ENCODE data around the gene SZT2.
A peak's percentile ranks its signal among the peaks of the same experiment; 100 is the strongest.
"Not testable (repeated sequence)": the region's sequence is repeated elsewhere in the genome, so short reads cannot be mapped to it uniquely, and the experiment has no call there.

SZT2 gene

DNA sequence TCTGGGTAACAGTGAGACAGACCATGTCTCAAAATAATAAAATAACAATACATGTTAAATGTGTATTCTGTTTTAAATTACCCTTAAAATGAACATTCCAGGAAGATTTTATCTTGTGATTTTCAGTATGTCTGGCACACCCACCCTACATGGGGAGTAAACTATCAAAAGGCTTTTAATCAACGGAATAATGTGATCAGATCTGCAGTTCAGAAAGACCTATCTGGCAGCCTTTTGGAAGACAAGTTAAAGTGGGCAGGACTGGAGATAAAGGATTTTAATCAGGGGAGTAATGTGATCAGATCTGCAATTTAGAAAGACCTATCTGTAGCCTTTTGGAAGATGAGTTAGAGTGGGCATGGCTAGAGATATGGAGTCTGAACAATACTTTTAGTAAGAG lies 10.2 kb upstream of the SZT2 start:
- intact Hi-C loops (cut with DNase I): no loop called here
- no peak for DNase-seq

DNA sequence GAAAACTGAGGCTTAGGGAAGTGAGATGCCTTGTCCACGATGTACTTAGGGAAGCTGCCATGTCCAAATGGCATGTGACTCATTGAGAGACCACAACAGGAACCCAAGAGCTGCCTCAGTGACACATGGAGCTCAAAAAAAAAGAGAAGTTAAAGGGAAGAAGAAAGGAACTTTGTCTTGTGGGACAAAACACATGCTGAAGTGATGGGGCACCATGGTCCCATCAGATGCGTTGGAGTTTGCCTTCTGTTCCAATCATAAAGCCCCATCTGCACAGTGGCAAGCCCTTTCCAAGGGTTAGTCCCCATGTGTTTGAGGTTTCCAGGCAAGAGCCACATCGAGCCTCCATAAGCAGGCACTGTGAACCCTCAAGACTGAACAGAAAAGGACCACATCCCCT lies 8.1 kb upstream of the SZT2 start:
- intact Hi-C loops (cut with DNase I): loop anchor here (10.0 kb wide), 1 partner anchor 63 kb away; no protein-coding TSS in a partner anchor
- peak in 25 of 42 donors; percentile 16 to 75 (median 37) for DNase-seq

- intact Hi-C loops (cut with DNase I): loop anchor here (10.0 kb wide), 1 partner anchor 63 kb away; no protein-coding TSS in a partner anchor
- DNase-seq: peak; percentile 41 to 88 (median 74)
Measured at GRCh38 chr1:43382027-43382779, 7.5 kb upstream of the SZT2 start.

DNA sequence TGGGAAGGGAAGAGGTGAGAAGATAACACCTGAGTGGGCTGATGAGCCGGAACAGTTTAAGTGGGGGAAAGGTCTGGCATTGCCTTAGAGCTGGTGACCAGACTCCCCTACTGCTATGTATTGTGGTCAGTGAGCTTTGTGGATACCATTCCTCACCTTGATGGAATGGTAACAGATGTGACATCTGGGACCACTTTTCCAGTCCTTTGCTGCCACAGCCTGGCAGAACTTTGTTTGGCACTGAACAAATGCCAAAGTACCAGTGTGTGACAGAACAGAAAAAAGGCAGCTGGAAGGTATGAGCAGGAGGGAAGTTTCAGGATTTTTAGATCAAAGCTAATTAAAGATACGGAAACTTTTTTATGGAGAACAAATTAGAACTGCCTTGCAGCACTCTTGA lies 6.2 kb upstream of the SZT2 start:
- intact Hi-C loops (cut with DNase I): loop anchor here (10.0 kb wide), 1 partner anchor 61 kb away; no protein-coding TSS in a partner anchor
- peak in 38 of 42 donors; percentile 26 to 83 (median 60) for DNase-seq

DNA sequence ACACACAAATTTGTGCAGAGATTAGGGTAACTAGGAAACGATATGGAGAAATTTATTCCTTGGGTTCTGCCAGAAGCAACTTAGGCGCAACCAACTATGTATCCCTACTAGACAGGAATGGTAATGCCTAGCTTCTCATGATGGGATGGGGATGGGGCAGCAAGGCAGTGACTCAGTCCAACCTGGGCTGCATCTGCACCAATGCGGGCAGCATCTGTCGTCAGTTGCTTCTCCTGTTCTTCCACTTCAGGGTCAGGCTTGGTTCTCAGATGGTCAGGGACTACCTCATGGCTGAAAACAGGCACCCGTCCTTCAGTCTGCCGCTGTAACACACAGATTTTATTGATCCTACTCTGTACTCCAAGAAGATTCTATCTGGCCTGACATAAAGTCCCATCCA lies 3.0 kb upstream of the SZT2 start:
- intact Hi-C loops (cut with DNase I): loop anchor here (5.0 to 10.0 kb wide), 2 partner anchors 58 to 149 kb away; no protein-coding TSS in a partner anchor
- DNase-seq: no peak

GRCh38 chr1:43387976-43388599 lies 1.6 kb upstream of the SZT2 start:
- intact Hi-C loops (cut with DNase I): loop anchor here (5.0 to 10.0 kb wide), 2 partner anchors 57 to 151 kb away; no protein-coding TSS in a partner anchor

GRCh38 chr1:43388613-43389012 lies 1.1 kb upstream of the SZT2 start:
- intact Hi-C loops (cut with DNase I): loop anchor here (5.0 to 10.0 kb wide), 2 partner anchors 56 to 151 kb away; no protein-coding TSS in a partner anchor
- DNase-seq: peak in 11 of 42 donors; percentile 12 to 61 (median 23)

More at GRCh38 chr1:43387976-43388599, 1.6 kb upstream of the SZT2 start:
- DNase-seq: no peak

DNA sequence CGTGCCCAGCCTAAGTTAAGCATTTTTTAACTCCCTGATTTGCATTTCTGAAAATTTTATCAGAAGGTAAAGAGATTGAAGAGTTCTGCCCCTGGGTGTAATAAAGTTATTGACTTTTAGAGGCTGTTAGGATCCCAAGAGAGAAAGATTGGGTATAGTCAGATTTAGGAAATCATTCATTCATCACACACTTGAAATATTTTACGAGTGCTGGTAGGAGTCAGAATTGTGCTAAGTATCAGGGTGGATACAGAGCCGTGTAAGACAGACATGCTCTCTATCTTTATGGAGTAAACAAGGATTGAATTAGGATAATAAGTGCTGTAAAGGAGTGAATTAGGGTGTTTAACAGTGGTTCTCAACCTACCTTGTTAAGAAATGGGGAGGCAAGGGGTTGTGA lies 3.0 kb downstream of the SZT2 start:
- intact Hi-C loops (cut with DNase I): no loop called here
- DNase-seq: no peak

GRCh38 chr1:43395523-43395922 lies 5.8 kb downstream of the SZT2 start:
- intact Hi-C loops (cut with DNase I): no loop called here

GRCh38 chr1:43396059-43396458 lies 6.4 kb downstream of the SZT2 start:
- no peak for DNase-seq
- intact Hi-C loops (cut with DNase I): no loop called here

More at GRCh38 chr1:43395523-43395922, 5.8 kb downstream of the SZT2 start:
- no peak for DNase-seq

- intact Hi-C loops (cut with DNase I): no loop called here
- no peak for DNase-seq
Measured at GRCh38 chr1:43398227-43398626, 8.5 kb downstream of the SZT2 start.

DNA sequence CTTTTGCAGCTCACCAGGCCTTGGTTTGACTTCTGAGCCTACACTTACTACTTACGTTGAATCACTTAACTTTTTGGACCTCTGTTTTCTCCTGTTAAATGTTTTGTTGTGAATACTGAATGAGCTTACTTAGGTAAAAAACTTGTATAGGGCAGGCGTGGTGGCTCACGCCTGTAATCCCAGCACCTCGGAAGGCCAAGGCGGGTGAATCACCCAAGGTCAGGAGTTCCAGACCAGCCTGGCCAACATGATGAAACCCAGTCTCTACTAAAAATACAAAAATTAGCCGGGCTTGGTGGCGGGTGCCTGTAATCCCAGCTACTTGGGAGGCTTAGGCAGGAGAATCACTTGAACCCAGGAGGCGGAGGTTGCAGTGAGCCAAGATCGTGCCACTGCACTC lies 10.7 kb downstream of the SZT2 start:
- DNase-seq; intact Hi-C loops (cut with DNase I): not testable (repeated sequence)

GRCh38 chr1:43402089-43402865 lies 12.6 kb downstream of the SZT2 start:
- intact Hi-C loops (cut with DNase I): no loop called here
- no peak for DNase-seq

GRCh38 chr1:43404353-43404752 lies 14.7 kb downstream of the SZT2 start:
- intact Hi-C loops (cut with DNase I): no loop called here
- no peak for DNase-seq

- DNase-seq: no peak
- intact Hi-C loops (cut with DNase I): no loop called here
Measured at GRCh38 chr1:43405219-43405875, 15.6 kb downstream of the SZT2 start.

DNA sequence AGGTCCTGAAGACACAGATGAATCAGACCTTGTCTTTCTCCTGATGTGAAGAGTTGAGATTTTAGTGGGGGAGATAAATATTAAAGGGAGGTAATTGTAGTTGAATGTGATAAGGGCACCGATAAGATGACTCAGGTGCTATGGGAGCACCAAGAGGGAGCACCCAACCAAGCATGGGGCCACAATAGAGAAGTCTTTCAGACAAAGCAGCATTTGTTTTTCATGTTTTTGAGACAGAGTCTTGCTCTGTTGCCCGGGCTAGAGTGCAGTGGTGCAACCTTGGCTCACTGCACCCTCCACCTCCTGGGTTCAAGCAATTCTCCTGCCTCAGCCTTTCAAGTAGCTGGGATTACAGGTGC lies 16.2 kb downstream of the SZT2 start:
- intact Hi-C loops (cut with DNase I): no loop called here
- DNase-seq: no peak

- no peak for DNase-seq
- intact Hi-C loops (cut with DNase I): no loop called here
Measured at GRCh38 chr1:43410571-43410970, 20.9 kb downstream of the SZT2 start.

DNA sequence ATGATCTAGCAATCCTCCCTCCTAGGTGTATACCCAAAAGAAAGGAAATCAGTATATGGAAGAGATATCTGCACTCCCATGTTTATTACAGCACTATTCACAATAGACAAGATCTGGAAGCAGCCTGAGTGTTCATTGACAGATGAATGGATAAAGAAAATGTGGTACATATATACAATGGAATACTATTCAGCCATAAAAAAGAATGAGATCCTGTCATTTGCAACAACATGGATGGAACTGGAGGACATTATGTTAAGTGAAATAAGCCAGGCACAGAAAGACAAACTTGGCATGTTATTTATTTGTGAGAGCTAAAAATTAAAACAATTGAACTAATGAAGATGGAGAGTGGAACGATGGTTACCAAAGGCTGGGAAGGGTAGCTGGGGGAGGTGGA lies 23.7 kb downstream of the SZT2 start:
- DNase-seq; intact Hi-C loops (cut with DNase I): not testable (repeated sequence)

DNA sequence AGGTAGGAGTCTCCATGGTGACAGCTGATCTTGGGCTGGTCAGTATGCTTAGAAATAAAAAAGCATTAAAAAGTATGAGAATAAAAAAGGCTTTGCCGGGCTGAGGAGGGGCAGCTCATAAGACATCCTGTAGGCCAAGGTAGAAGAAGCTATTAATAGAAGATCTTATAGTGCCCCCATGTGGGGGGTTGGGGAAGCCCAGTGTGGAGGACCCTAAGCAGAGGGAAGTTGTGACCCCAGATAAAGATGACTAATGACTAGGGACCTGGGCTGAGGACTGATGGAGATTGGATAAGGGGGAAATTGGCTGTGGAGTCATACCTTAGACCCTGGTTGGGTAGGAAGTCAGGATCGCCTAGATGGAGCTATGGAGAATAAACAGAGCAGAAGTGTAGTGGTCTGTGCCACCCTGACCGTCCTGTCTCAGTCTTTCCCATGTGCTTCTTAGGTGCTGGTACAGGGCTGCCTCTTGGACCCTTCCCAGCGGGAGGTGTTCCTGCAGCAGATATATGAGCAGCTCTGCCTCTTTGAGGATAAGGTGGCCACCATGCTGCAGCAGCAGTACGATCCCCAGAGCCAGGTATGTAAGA lies 25.0 kb downstream of the SZT2 start:
- intact Hi-C loops (cut with DNase I): loop anchor here (2.0 kb wide), 1 partner anchor 188 kb away; no protein-coding TSS in a partner anchor
- peak in 41 of 42 donors; percentile 21 to 87 (median 53) for DNase-seq
